ENCODE data around the gene IQCK.

IQCK gene

DNA sequence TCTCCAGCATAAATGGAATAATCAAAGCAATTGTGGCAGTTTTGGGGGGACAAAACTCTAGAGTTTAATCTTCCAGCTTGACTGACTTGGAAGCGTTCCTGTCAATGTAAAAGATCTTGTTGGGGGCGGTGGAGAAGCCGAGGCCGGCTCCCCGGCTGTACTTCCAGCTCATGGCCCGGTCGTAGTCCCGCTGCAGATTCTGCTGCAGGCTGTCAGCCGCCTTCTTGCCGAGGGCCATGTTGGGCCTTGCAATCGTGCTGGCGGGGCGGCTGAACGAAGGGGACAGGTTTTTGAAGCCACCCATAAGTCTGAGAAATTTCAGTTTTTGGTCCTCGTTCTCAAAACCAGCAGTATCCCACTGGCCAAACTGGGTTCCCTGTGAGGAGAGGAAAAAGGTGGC lies 11.2 kb upstream of the IQCK start:
- peaks cover 89% of the 10 kb centered on the region for H3K36me3 ChIP-seq
- H3K27ac ChIP-seq, result no peak overlapping the region
- H3K9me3 ChIP-seq (ENCODE audit: severe bottlenecking), result no peaks in the 10 kb centered on the region
- no peak overlapping the region for H3K4me3 ChIP-seq (ENCODE audit: low read depth, low read length)
- H3K27me3 ChIP-seq (ENCODE audit: insufficient read depth, low read depth, severe bottlenecking), result no peaks in the 10 kb centered on the region
- TF ChIP-seq, protein P1, sequence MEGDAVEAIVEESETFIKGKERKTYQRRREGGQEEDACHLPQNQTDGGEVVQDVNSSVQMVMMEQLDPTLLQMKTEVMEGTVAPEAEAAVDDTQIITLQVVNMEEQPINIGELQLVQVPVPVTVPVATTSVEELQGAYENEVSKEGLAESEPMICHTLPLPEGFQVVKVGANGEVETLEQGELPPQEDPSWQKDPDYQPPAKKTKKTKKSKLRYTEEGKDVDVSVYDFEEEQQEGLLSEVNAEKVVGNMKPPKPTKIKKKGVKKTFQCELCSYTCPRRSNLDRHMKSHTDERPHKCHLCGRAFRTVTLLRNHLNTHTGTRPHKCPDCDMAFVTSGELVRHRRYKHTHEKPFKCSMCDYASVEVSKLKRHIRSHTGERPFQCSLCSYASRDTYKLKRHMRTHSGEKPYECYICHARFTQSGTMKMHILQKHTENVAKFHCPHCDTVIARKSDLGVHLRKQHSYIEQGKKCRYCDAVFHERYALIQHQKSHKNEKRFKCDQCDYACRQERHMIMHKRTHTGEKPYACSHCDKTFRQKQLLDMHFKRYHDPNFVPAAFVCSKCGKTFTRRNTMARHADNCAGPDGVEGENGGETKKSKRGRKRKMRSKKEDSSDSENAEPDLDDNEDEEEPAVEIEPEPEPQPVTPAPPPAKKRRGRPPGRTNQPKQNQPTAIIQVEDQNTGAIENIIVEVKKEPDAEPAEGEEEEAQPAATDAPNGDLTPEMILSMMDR (IDR thresholded peaks at IDR 0.05; ENCODE audit: low read depth, low read length), result no peak
- no peak for DNase-seq

DNA sequence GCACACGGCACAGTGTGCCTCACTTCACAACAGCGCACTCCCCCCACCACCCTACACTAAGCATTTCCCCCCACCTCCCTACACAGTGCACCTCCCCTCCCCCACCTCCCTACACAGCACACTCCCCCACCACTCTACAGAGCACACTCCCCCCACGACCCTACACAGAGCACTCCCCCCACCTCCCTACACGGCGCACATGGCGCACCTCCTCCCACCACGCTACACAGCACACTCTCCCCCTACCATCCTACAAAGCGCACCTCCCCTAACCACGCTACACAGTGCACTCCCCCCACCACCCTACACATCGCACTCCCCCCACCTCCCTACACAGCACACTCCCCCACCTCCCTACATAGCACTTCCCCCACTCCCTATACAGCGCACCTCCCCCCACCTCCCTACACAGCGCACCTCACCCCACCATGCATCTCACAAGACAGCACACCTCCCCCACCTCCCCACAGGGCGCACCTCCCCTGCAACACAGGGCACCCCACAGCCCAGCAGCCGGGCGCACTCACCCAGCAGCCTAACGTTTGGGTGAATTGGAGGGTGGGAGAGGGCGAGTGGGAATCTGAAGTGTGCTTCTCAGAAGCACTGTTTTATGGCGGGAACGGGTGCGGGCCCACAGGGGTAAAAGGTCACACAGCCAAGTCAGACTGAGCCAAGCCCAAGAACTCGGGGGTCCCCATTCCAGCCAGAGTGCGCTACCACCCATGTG lies 10.3 kb upstream of the IQCK start:
- DNase-seq, result no peak
- TF ChIP-seq, protein P1 (IDR thresholded peaks at IDR 0.05; ENCODE audit: low read depth, low read length), result no peak
- H3K36me3 ChIP-seq, result peaks cover 89% of the 10 kb centered on the region
- no peaks in the 10 kb centered on the region for H3K27me3 ChIP-seq (ENCODE audit: insufficient read depth, low read depth, severe bottlenecking)
- H3K27ac ChIP-seq, result no peak overlapping the region
- H3K4me3 ChIP-seq (ENCODE audit: low read depth, low read length), result no peak overlapping the region
- no peaks in the 10 kb centered on the region for H3K9me3 ChIP-seq (ENCODE audit: severe bottlenecking)

DNA sequence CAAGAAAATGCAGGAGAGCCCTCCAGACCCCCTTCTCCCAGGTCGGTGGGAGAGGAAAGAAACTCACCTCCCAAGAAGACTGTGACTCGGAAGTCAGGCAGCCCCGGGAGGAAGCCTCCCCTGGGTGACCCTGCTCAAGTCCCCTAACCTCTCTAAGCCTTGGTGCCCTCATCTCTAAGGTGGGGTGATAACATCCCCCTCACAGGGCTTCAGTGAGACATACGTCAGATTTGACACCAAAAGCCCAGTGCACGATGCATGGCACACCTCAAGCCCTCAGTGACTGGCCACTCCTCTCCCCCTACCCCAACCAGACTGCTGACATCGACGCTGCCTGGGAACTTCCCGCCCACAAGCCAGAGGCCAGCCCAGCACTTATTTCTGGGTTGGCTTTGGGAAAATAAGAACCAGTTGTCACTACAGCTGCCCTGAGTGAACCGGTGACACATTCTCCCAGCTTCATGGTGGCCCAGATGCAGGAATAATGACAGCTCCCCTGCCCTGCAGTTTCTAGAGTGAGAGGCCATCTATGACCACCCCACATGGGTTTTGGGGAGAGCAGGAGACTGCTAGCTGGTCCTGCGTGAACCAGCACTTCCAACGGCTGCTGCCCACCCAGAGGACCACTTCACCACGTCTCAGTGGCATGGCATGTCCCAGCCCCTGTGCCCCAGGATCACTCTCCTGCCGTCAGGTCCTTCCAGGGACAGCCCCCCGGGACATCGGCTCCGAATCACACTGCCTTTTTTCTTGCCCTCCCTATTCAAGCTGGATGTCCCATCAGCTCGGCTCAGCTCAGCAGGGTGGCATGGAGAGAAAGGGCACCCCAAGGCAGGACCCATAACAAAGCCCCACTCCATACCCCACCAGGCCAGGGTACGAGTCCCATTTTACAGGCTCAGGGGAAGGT lies 9.5 kb upstream of the IQCK start:
- H3K36me3 ChIP-seq, result peaks cover 90% of the 10 kb centered on the region
- H3K27me3 ChIP-seq (ENCODE audit: insufficient read depth, low read depth, severe bottlenecking), result no peaks in the 10 kb centered on the region
- TF ChIP-seq, protein P1 (IDR thresholded peaks at IDR 0.05; ENCODE audit: low read depth, low read length), result no peak
- no peak for DNase-seq
- no peak overlapping the region for H3K27ac ChIP-seq
- no peaks in the 10 kb centered on the region for H3K9me3 ChIP-seq (ENCODE audit: severe bottlenecking)
- H3K4me3 ChIP-seq (ENCODE audit: low read depth, low read length), result no peak overlapping the region

DNA sequence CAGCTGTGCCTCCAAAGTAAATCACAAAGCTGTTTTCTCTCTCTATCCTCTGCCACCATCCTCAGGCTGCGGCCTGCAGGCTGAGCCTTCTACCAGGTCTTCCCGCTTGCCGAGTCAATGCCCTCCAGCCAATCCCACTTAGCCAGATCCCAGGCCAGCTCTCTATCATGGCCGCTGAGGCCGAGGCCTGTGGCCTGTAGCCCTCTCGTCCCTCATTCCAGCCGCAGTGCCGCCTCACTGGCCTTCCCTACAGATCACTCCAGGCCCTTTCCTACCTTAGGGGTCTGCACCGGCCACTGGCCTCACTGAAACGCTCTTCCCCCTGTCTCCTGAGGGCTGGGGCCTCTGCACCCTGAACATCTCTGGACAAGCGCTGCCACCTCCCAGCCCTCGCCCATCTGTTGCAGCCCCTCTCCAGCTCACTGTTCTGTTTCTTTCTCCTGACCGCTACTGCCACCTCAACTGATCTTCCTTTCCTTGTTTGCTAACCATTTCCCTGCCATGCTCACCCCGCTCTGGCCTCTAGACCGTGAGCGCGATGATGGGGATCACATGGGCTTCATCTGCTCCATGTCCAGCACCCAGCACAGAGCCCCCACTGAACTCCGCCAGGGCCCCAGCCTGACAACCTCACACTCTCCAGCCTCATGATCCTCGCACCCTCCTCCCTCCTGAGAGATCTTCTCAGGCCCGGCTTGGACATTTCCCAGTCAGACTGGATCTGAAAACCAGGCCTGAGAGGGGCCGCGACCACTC lies 8.5 kb upstream of the IQCK start:
- no peak for DNase-seq
- Histone ChIP-seq H3K27ac (no peak overlapping the region), H3K4me3 (ENCODE audit: low read depth, low read length) (no peak overlapping the region), H3K36me3 (peaks cover 89% of the 10 kb centered on the region), H3K27me3 (ENCODE audit: insufficient read depth, low read depth, severe bottlenecking) (no peaks in the 10 kb centered on the region), H3K9me3 (ENCODE audit: severe bottlenecking) (no peaks in the 10 kb centered on the region)
- TF ChIP-seq, protein P1 (IDR thresholded peaks at IDR 0.05; ENCODE audit: low read depth, low read length), result no peak

DNA sequence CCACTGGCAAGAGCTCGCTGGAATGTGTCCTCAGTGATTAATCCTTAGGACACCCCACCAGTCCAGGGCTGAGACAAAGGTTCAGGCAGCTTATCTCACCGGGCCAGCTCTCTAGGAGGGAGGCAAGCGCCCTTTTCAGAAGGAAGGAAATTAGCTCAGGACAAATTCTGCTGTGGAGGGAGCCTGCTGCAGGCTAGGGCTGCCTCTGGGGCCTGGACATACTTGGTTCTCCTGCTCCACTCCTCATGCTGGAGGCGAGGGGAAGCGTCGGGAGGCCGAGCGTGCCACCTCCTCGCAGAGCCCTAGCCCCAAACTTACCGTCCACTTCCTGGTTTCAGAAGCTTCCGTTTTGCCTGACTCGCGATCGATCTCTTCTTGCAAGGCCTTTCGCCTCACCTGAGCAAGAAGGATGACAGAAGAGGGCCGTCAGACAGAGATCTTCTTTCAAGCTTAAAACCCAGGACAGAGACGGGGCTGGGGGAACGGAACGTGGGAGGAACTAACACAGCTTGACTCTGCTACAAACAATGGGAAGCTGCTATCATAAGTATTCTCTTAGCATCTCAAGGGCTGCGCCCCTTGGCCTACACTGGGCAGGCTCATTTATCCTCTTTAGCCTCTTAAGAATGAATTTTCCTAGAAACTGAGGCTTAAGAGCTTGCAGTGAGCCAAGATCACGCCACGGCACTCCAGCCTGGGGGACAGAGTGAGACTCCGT lies 7.7 kb upstream of the IQCK start:
- H3K27ac ChIP-seq, result no peak overlapping the region
- H3K36me3 ChIP-seq, result peaks cover 86% of the 10 kb centered on the region
- DNase-seq, result no peak

More for the DNA sequence above, 7.7 kb upstream of the IQCK start:
- no peaks in the 10 kb centered on the region for H3K9me3 ChIP-seq (ENCODE audit: severe bottlenecking)
- no peak overlapping the region for H3K4me3 ChIP-seq (ENCODE audit: low read depth, low read length)
- TF ChIP-seq, protein P1 (IDR thresholded peaks at IDR 0.05; ENCODE audit: low read depth, low read length), result no peak
- H3K27me3 ChIP-seq (ENCODE audit: insufficient read depth, low read depth, severe bottlenecking), result no peaks in the 10 kb centered on the region

Measured in WERI-Rb-1 (cell line).